ENCODE results near the gene SH3RF2. TPM values are rescaled to one million over a fixed set of nuclear protein-coding genes. Genes with fewer than 3 reads are reported as not detected.

SH3RF2 gene
- total and polyA plus RNA-seq, 2 donors (not counting 3 experiments of a cell fraction or from before 2014, with no cell fraction given): 0.54 to 0.84 TPM

Other genes starting within 250 kb of the SH3RF2 start
- gene PRELID2, start 101.2 kb upstream of the SH3RF2 start, total RNA-seq: 14.9 and 16.4 TPM in 2 replicates
- gene PRELID2, start 101.2 kb upstream of the SH3RF2 start, polyA plus RNA-seq: 3.2 and 3.5 TPM in 2 replicates
- gene GRXCR2, start 63.6 kb upstream of the SH3RF2 start, total RNA-seq: not detected in 2 replicates
- gene GRXCR2, start 63.6 kb upstream of the SH3RF2 start, polyA plus RNA-seq: not detected in 2 replicates
- gene PLAC8L1, start 169.0 kb downstream of the SH3RF2 start, total RNA-seq: 0.80 and 1.1 TPM in 2 replicates
- 0.80 and 0.99 TPM in 2 replicates for gene PLAC8L1, start 169.0 kb downstream of the SH3RF2 start, polyA plus RNA-seq
- gene LARS1, start 246.1 kb downstream of the SH3RF2 start, total RNA-seq: 139 and 154 TPM in 2 replicates
- gene LARS1, start 246.1 kb downstream of the SH3RF2 start, polyA plus RNA-seq: 11.5 and 16.9 TPM in 2 replicates